ENCODE measurements around the gene CYTL1.
A peak's percentile ranks its signal among the peaks of the same experiment; 100 is the strongest.

The CYTL1 gene

GRCh38 chr4:5043579-5043978 is 24.3 kb upstream of the CYTL1 start:
- TF ChIP-seq CTCF (IDR thresholded peaks at IDR 0.05; ENCODE audit: insufficient read depth, low read depth, low read length, missing control alignments): no peak
- no peak overlapping the region for H3K4me3 ChIP-seq (ENCODE audit: low read length)

GRCh38 chr4:5041699-5042098 is 22.4 kb upstream of the CYTL1 start:
- no peak for DNase-seq (ENCODE audit: low read depth)
- no peak overlapping the region for H3K4me3 ChIP-seq (ENCODE audit: low read length)
- no peak for TF ChIP-seq CTCF (IDR thresholded peaks at IDR 0.05; ENCODE audit: insufficient read depth, low read depth, low read length, missing control alignments)

More at GRCh38 chr4:5043579-5043978, 24.3 kb upstream of the CYTL1 start:
- DNase-seq (ENCODE audit: low read depth): no peak

- H3K4me3 ChIP-seq (ENCODE audit: low read length): no peak overlapping the region
- DNase-seq (ENCODE audit: low read depth): no peak
- TF ChIP-seq CTCF (IDR thresholded peaks at IDR 0.05; ENCODE audit: insufficient read depth, low read depth, low read length, missing control alignments): no peak
Measured at GRCh38 chr4:5040856-5041620, 21.8 kb upstream of the CYTL1 start.

GRCh38 chr4:5039800-5040199 is 20.5 kb upstream of the CYTL1 start:
- no peak for TF ChIP-seq CTCF (IDR thresholded peaks at IDR 0.05; ENCODE audit: insufficient read depth, low read depth, low read length, missing control alignments)
- H3K4me3 ChIP-seq (ENCODE audit: low read length): no peak overlapping the region
- DNase-seq (ENCODE audit: low read depth): no peak

- H3K4me3 ChIP-seq (ENCODE audit: low read length): no peak overlapping the region
- peak; percentile 93 for DNase-seq (ENCODE audit: low read depth)
- TF ChIP-seq CTCF (IDR thresholded peaks at IDR 0.05; ENCODE audit: insufficient read depth, low read depth, low read length, missing control alignments): no peak
Measured at GRCh38 chr4:5037553-5038551, 18.6 kb upstream of the CYTL1 start.

GRCh38 chr4:5036239-5036638 is 17.0 kb upstream of the CYTL1 start:
- DNase-seq (ENCODE audit: low read depth): no peak
- TF ChIP-seq CTCF (IDR thresholded peaks at IDR 0.05; ENCODE audit: insufficient read depth, low read depth, low read length, missing control alignments): no peak
- no peak overlapping the region for H3K4me3 ChIP-seq (ENCODE audit: low read length)
